HepG2 (cell line): ENCODE data around the gene NME4. TPM values are rescaled to one million over a fixed set of nuclear protein-coding genes. Genes with fewer than 3 reads are reported as not detected.

ENCODE experiments used
- AKAP8 ChIP-seq: sonication (generic); formaldehyde crosslinking; IDR thresholded peaks from 2 replicates; pipeline ENCODE4 v1.5.1; 2020; ENCODE audit warnings: mild to moderate bottlenecking, missing genetic modification reagents
- CTCF ChIP-seq: sonication (generic); formaldehyde crosslinking; IDR thresholded peaks from 2 replicates; pipeline ENCODE4 v1.5.0; 2020; ENCODE audit warnings: mild to moderate bottlenecking, missing genetic modification reagents, moderate library complexity
- DPF2 ChIP-seq: sonication (generic); formaldehyde crosslinking; IDR thresholded peaks from 2 replicates; pipeline ENCODE4 v1.4.0; 2020; ENCODE audit warnings: mild to moderate bottlenecking, low read depth, missing genetic modification reagents, borderline replicate concordance
- FOXO1 ChIP-seq: sonication (generic); formaldehyde crosslinking; IDR thresholded peaks from 2 replicates; pipeline ENCODE4 v1.4.0; 2020; ENCODE audit warnings: missing genetic modification reagents
- HIC2 ChIP-seq: sonication (generic); formaldehyde crosslinking; IDR thresholded peaks from 2 replicates; pipeline ENCODE4 v1.9.0; 2022; ENCODE audit warnings: low read depth, missing genetic modification reagents
- MXI1 ChIP-seq: IDR thresholded peaks from 3 replicates; pipeline ENCODE4 v1.6.1; 2012; ENCODE audit warnings: low read depth, low read length, inconsistent platforms, borderline replicate concordance
- NFAT5 ChIP-seq: sonication (generic); formaldehyde crosslinking; IDR thresholded peaks from 2 replicates; pipeline ENCODE4 v1.4.0; 2020; ENCODE audit warnings: missing genetic modification reagents
- NR1H2 ChIP-seq: sonication (generic); formaldehyde crosslinking; IDR thresholded peaks from 2 replicates; pipeline ENCODE4 v1.8.1; 2022; ENCODE audit warnings: low read depth, missing genetic modification reagents, borderline replicate concordance
- NR2C2 ChIP-seq: sonication (generic); formaldehyde crosslinking; IDR thresholded peaks from 2 replicates; pipeline ENCODE4 v1.4.0; 2020; ENCODE audit warnings: missing genetic modification reagents, mild to moderate bottlenecking, moderate library complexity, borderline replicate concordance
- SMAD1 ChIP-seq: sonication (generic); formaldehyde crosslinking; IDR thresholded peaks from 2 replicates; pipeline ENCODE4 v1.4.0; 2020; ENCODE audit warnings: missing genetic modification reagents, low read depth, mild to moderate bottlenecking, borderline replicate concordance
- SOX5 ChIP-seq: IDR thresholded peaks from 2 replicates; pipeline ENCODE4 v1.6.1; 2016; ENCODE audit warnings: borderline replicate concordance
- ZFP36 ChIP-seq: fragments of 150-350 bp; IDR thresholded peaks from 2 replicates; pipeline ENCODE4 v1.6.1; 2018; ENCODE audit warnings: borderline replicate concordance, low read length, low read depth; ENCODE audit not compliant: partially characterized antibody
- ZNF546 ChIP-seq: sonication (generic); formaldehyde crosslinking; conservative IDR thresholded peaks from 2 replicates; pipeline ENCODE4 v1.8.1; 2023; ENCODE audit warnings: mild to moderate bottlenecking, missing genetic modification reagents
- ZNF687 ChIP-seq: sonication (generic); formaldehyde crosslinking; IDR thresholded peaks from 2 replicates; pipeline ENCODE4 v1.5.1; 2020; ENCODE audit warnings: mild to moderate bottlenecking, missing genetic modification reagents, moderate library complexity
- polyA plus RNA-seq, 8 experiments: library from polyadenylated mRNA; depleted of rRNA in 3 of 8; stranded (reverse) in 7 of 8; unstranded in 1 of 8; fragments of >200 nt; fragmentation: Illumina TruSeq in 4 of 8; extraction: Trizol in 4 of 8; gene quantifications; 2 replicates each; pipeline versions ENCODE4 v1.2.1 to v1.2.3, GENCODE V29; 2011 to 2016; ENCODE audit warnings: low read depth in 4 of 8, missing spikeins in 1 of 8, mixed read lengths in 1 of 8; ENCODE audit not compliant: insufficient read depth in 1 of 8
- total RNA-seq, 5 experiments: library from RNA; depleted of rRNA; stranded (reverse); fragments of >200 nt; fragmentation: Illumina TruSeq; extraction: Trizol; gene quantifications; 2 replicates each; pipeline ENCODE4 v1.2.3, GENCODE V29; 2016; ENCODE audit warnings: low read depth in 1 of 5

NME4 gene
- total and polyA plus RNA-seq, 2 of the 13 experiments (the other 11 are each of a cell fraction or from before 2014, with no cell fraction given), result 121 to 263 TPM

- TF ChIP-seq ZNF687 (CRISPR knock-in tag), result peak; percentile 97
- TF ChIP-seq HIC2 (CRISPR knock-in tag), result peak; percentile 67; the same call in 1 of the 2 replicates
- TF ChIP-seq AKAP8 (CRISPR knock-in tag), result peak; percentile 82; the same call in 1 of the 2 replicates
- TF ChIP-seq NR2C2, result peak; percentile 94
- peak; percentile 76; the same call in 1 of the 2 replicates for TF ChIP-seq FOXO1 (CRISPR knock-in tag)
- TF ChIP-seq NR1H2 (CRISPR knock-in tag), result no peak
- TF ChIP-seq SOX5 (CRISPR knock-in tag), result 0 out of 2 replicates have a peak, but pooled peaks have one; percentile 24
- TF ChIP-seq ZFP36, result no peak
- 0 out of 2 replicates have a peak, but pooled peaks have one; percentile 30 for TF ChIP-seq SMAD1 (CRISPR knock-in tag)
- TF ChIP-seq MXI1, result peak; percentile 35; the same call in 1 of the 3 replicates
- TF ChIP-seq CTCF (CRISPR knock-in tag), result peak; percentile 27; the same call in 1 of the 2 replicates
- TF ChIP-seq DPF2, result peak; percentile 60; the same call in 1 of the 2 replicates
- peak; percentile 20; the same call in 1 of the 2 replicates for TF ChIP-seq ZNF546 (CRISPR knock-in tag)
- TF ChIP-seq NFAT5 (CRISPR knock-in tag), result no peak
Observed at GRCh38 chr16:359067-359763, 37.8 kb upstream of the NME4 start (continued).
